DMS153 treated with DMSO at 0.1 percent for 48 hours (cell line): ENCODE data around the gene PPP1R16B.

Experiments used
- DNase-seq: peaks from one replicate; lab custom pipeline; 2025; ENCODE audit not compliant: unreplicated experiment; lab: John Stamatoyannopoulos, UW

PPP1R16B gene

GRCh38 chr20:38805502-38805957 is at the start of gene PPP1R16B:
TSS of gene PPP1R16B (plus strand) at chr20:38805697. CDS start at chr20:38835926, 30,229 bp downstream.
- no peak for DNase-seq

DNA sequence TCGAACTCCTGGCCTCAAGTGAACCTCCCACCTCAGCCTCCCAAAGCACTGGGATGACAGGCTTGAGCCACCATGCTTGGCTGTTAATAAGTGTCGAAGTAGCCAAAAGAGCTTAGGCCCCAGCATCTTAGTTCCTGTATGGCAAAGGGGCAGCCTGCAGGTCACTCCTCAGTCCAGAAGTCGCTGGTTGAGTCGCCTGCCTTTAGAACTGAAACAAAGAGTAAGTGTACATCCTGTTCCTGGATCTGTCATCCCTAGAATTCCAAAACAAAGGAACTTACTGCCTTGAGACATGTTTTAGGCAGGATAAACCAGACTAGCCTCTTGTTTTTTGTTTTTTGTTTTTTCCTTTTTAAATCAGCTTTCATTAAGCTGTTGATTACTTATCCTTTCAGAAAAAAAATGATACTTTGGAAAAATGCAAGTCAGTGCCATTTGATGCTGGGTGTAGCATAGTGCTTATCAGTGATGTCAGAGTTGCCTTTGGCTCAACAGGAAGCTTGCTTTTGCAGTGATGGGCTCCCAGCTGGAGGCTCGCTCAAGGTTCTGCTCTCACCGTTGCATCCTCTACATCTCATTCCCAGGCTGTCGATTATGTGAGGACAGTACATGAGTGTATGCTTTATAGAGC is 48.2 kb upstream of the PPP1R16B start:
- no peak for DNase-seq

DNA sequence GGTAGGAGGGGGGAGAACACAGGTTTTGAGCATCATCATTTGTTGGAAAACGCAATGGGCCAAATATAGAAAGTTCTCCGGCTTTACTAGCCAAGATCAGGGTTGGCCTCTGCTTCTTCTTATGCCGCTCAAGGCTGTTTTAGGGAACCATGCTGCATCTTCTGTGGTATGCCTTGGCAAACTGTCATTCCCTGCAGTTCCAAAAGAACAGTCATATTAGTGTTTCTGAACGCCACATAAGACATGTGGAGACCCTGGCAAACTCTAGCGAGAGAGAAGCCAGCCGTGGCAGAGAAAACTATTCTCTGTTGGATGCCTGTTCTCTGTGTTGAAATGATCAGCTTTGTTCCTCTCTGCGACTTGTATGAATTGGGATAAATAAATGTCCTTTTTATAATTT is 46.4 kb upstream of the PPP1R16B start:
- DNase-seq = no peak

- DNase-seq = no peak
These were observed 44.5 kb upstream of the PPP1R16B start for GRCh38 chr20:38760978-38761377.

DNA sequence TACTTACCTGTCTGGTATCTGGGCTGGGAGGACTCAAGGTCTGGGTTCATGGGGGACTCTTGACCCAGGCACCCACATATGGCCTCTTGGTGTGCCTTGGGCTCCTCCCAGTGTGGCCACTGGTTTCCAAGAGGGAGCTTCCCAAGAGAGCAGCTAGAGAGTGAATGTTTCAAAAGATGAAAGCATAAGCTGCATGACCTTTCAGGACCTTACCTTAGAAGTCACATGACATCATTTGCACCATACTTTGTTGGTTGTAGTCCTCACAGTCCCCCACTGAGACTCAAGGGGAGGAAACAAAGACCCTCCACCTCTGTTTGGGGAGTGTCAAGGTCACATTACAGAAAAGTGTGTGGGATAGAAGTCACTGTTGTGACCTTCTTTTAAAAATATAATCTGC is 43.3 kb upstream of the PPP1R16B start:
- no peak for DNase-seq

- no peak for DNase-seq
These were observed 41.9 kb upstream of the PPP1R16B start for GRCh38 chr20:38763616-38764015.

- DNase-seq = no peak
These were observed 40.8 kb upstream of the PPP1R16B start for GRCh38 chr20:38764567-38765318.

DNA sequence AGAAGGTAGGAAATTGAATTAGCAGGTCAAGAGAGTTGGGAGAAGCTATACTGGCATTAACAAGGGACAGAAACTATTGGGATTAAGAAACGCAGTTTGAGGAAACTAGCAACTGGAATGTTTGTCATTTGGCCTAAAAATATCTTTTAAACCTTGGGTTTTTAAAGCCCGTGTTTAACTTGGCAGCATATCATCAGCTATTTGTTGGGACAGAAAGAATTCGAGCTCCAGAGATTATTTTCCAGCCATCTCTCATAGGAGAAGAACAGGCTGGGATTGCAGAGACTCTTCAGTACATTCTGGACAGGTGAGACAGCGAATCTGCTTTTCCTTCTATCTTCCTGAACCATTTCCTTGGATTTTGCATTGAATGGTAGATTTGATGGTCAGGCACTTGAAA is 39.4 kb upstream of the PPP1R16B start:
- DNase-seq = no peak

GRCh38 chr20:38769376-38770295 is 35.9 kb upstream of the PPP1R16B start:
- no peak for DNase-seq

DNA sequence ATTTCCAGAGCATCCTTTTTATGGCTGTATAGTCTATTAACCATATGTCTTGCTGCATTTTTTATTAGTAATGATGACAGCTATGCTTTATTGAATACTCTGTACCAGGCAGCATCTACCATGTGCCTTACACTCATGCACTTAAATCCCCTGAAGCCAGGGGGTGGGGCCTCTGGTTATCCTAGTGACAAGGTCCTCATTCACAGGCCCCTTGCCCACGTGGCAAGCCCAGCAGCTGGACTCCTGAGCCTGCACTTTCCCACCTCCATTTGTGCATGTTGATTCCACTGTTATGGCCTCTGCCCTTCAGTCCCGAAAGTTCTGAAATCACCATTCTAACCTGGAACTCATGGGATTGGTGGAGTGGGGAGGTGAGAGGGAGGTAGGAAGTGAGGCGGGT is 35.0 kb upstream of the PPP1R16B start:
- DNase-seq = no peak

- no peak for DNase-seq
These were observed 34.5 kb upstream of the PPP1R16B start for GRCh38 chr20:38770970-38771369.

DNA sequence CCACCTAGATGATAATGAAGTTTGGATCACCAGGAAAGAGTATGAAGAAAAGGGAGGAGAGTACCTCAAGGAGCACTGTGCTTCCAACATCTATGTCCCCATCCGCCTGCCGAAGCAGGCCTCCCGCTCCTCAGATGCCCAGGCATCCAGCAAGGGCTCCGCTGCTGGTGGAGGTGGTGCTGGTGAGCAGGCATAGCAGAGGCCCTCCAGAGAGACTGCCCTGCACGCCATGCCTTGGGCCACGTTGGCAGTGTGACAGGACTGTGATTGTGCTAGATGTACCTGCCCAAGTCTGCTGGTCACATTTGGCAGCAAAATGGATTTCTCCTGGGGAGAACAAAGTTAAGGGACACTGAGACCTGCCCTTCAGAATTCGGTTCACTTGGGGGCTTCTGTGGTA is 33.9 kb upstream of the PPP1R16B start:
- DNase-seq = no peak

- DNase-seq = no peak
These were observed 31.3 kb upstream of the PPP1R16B start for GRCh38 chr20:38774167-38774566.

DNA sequence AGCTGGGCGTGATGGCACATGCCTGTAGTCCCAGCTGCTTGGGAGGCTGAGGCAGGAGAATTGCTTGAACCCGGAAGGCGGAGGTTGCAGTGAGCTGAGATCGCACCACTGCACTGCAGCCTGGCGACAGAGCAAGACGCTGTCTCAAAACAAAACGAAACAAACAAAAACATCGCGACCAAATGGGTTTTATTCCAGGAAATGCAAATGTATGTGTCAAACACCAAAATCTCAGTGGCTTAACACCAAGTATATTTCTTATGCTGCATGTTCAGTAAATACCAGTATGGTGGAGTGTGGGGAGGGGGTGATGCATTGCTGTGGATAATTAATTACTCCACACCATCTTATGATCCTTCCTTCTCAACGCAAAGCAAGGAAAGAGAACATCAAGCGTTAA is 29.1 kb upstream of the PPP1R16B start:
- DNase-seq = no peak

DNA sequence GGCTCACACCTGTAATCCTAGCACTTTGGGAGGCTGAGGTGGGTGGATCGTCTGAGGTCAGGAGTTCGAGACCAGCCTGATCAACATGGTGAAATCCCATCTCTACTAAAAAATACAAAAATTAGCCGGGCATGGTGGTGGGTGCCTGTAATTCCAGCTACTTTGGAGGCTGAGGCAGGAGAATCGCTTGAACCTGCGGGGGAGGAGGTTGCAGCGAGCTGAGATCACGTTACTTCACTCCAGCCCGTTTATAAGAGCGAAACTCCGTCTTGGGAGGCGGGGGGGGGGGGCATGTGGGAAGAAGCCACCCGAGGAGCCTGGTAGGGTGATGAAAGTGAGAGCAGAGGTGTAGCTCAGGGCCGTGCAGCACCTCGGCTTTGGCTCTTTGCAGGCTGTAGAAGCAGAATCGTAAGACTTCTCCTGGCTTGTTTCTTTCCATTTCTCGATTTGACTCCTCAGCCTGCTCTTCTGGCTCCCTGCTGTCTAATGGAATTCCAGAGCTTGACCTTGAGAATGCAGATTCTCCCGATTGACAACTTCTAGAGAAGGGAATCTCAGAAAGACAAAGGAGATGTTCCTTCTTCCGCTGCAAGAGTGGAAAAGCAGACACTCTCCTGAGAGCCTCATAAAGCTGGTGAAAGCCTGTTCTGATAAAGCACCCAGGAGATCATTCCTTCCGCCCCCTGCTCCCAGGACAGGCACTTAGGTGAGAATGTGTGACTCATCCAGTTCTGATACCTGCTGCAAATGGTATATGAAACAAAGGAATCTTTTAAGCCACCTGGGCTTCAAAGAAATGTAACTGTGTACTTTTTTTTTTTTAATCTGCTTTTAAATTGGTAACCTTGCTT is 26.0 kb upstream of the PPP1R16B start:
- no peak for DNase-seq

DNA sequence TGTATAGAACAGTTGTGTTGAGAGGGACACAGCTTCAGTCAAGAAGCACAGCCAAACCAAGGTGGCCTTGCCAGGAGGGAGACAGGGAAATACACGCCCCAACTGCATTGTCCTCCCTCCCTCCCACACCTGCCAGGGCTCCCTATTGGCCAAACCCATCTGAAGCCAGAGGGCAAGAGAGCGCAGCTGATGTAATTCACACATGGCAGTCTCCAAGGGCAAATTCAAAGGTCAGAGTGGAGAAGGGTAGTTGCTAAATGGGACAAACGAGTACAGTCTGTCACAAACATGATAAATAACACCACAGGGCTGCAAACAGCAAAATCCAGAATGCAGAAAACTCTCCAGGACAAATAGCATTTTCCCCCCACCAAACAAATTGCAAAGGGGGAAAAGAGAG is 23.2 kb upstream of the PPP1R16B start:
- no peak for DNase-seq

DNA sequence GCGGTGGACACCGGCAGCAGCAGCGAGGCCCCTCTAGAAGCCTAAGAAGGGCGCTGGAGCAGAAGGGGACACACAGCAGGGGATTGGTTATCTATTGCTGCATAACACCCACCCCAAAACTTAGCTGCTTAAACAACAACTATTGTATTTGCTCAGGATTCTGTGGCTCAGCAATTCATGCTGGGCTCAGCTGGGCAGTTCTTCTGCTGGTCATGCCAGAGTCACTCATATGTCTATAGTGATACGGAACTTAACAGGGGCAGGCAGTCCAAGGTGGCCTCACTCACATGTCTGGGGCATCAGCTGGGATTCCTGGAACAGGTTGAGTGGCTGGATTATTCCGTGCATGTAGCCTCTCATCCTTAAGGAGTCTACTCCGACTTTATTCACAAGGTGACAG is 17.6 kb upstream of the PPP1R16B start:
- DNase-seq = no peak

GRCh38 chr20:38789503-38790199 is 15.8 kb upstream of the PPP1R16B start:
- no peak for DNase-seq

DNA sequence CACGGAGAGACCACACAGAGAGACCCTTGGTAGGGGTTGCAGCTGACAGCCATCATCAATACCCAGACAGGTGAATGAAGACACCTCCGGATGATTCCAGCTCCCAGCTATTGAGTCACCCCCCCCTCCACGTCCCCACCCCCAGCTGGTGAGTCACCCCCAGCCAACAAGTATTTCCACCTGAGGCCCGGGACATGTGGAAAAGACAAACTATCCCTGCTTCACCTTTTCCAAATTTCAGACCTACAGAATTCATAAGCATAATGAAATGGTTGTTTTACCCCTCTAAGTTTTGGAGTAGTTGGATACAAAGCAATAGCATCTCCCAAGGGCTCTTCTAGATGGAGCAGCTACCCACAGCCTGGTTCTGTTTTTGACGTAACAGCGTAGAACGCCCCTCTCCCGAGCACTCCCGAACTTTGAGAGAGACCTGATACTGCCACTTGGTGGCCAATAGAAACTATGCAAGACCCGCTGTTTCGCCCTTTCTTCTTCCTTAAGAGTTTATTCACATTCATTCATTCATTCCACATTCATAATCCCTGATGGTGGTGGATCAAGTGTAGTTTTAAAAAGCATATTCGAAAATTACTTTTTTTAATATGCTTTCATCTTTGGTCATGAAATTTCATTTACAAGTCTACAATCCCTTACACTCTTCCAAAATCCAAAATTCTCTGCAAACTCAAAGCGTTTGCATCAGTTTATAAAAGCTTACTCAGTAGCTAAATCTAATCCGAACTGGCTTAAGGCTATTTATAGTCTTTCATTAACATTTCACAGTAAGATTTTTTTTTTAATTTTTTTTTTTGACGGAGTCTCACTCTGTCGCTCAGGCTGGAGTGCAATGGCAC is 15.1 kb upstream of the PPP1R16B start:
- no peak for DNase-seq
